HCT116 (cell line): ENCODE results near the gene IP6K2. TPM values are rescaled to one million over a fixed set of nuclear protein-coding genes. Genes with fewer than 3 reads are reported as not detected.

Source experiments
- ATAC-seq: fragments of 200-7000 bp; cut with Tn5 transposase; 2 replicates; pipeline ENCODE4 v1.9.1; 2020; ENCODE audit warnings: mild to moderate bottlenecking, moderate library complexity
- BruUV-seq: library from RNA; stranded (reverse); fragments of 400-500 nt; replicated peaks from 2 replicates; lab custom pipeline; 2021; lab: Mats Ljungman, UMichigan
- CTCF ChIA-PET: fragments of 300-600 bp; sonication (Branson Sonifier 250); formaldehyde crosslinking; loops from one replicate; lab custom pipeline; 2021; ENCODE audit warnings: antibody characterized with exemption; lab: Charles Lee
- POLR2A ChIA-PET: fragments of 300-600, 350-600 bp; sonication (Branson Sonifier 250); formaldehyde crosslinking; loops from one replicate; lab custom pipeline; 2021; ENCODE audit warnings: antibody characterized with exemption; lab: Charles Lee
- RAD21 ChIA-PET, 2 experiments: fragments of 300-600 bp; sonication (Branson Sonifier 250); formaldehyde crosslinking; loops; one replicate each; lab custom pipeline; 2023; ENCODE audit warnings: low total read pairs in 2 of 2; ENCODE audit not compliant: uncharacterized antibody in 2 of 2, unreplicated experiment in 2 of 2, low non-redundant PET in 1 of 2; lab: Charles Lee
- DNase-seq: peaks from one replicate; pipeline ENCODE4 v3.0.0-alpha.2; 2010; ENCODE audit warnings: low read depth, low spot score
- H2AFZ ChIP-seq: fragments of 200-600 bp; shearing (Covaris generic), sonication (generic); 2 replicates; pipeline ENCODE4 v1.6.1; 2017; ENCODE audit warnings: low read depth, mixed run types, mixed read lengths, antibody characterized with exemption, low read length; ENCODE audit not compliant: poor library complexity, severe bottlenecking
- H3K27ac ChIP-seq: 2 replicates; pipeline ENCODE4 v1.5.1; 2012; ENCODE audit warnings: low read depth, low read length
- H3K27me3 ChIP-seq: fragments of 200-600 bp; sonication (generic); 2 replicates; pipeline ENCODE4 v1.6.1; 2016; ENCODE audit warnings: mixed run types, low read length, mixed read lengths; ENCODE audit not compliant: insufficient read depth
- H3K36me3 ChIP-seq, 2 experiments: fragments of 200-500 bp in 1 of 2; fragments of 200-600 bp in 1 of 2; sonication (Bioruptor generic) in 1 of 2; sonication (generic) in 1 of 2; 2 replicates each; pipeline versions ENCODE4 v1.5.1 to v1.6.1; 2014 to 2016; ENCODE audit warnings: low read length in 2 of 2, inconsistent platforms in 1 of 2, mixed read lengths in 1 of 2, mixed run types in 1 of 2; ENCODE audit not compliant: insufficient read depth in 2 of 2, control insufficient read depth in 1 of 2
- H3K4me1 ChIP-seq, 2 experiments: fragments of 200-600 bp in 1 of 2; sonication (generic) in 1 of 2; 2 replicates each; pipeline versions ENCODE4 v1.5.1 to v1.6.1; 2012 to 2017; ENCODE audit warnings: low read length in 2 of 2, inconsistent platforms in 1 of 2, mild to moderate bottlenecking in 1 of 2, mixed read lengths in 1 of 2, mixed run types in 1 of 2, moderate library complexity in 1 of 2; ENCODE audit not compliant: insufficient read depth in 2 of 2, control insufficient read depth in 1 of 2
- H3K4me2 ChIP-seq: fragments of 200-600 bp; sonication (generic); 2 replicates; pipeline ENCODE4 v1.6.1; 2017; ENCODE audit warnings: mixed run types, low read length, mixed read lengths
- H3K4me3 ChIP-seq, 2 experiments: fragments of 200-600 bp in 1 of 2; sonication (generic) in 1 of 2; replicated peaks in 1 of 2; 2 replicates each; pipeline ENCODE4 v1.5.1; 2011 to 2016; ENCODE audit warnings: low read length in 2 of 2, control low read depth in 1 of 2, low read depth in 1 of 2, mild to moderate bottlenecking in 1 of 2, mixed read lengths in 1 of 2, mixed run types in 1 of 2
- H3K79me2 ChIP-seq: fragments of 200-600 bp; sonication (generic); 2 replicates; pipeline ENCODE4 v1.6.1; 2017; ENCODE audit warnings: mild to moderate bottlenecking, mixed run types, low read length, moderate library complexity, mixed read lengths; ENCODE audit not compliant: insufficient read depth
- H3K9ac ChIP-seq: fragments of 200-600 bp; sonication (generic); 2 replicates; pipeline ENCODE4 v1.6.1; 2016; ENCODE audit warnings: low read length, mixed read lengths
- H3K9me2 ChIP-seq: fragments of 200-600 bp; sonication (generic), shearing (Covaris generic); 2 replicates; pipeline ENCODE4 v1.6.1; 2017; ENCODE audit warnings: mixed run types, mild to moderate bottlenecking, moderate library complexity; ENCODE audit not compliant: insufficient read depth
- H3K9me3 ChIP-seq, 2 experiments: fragments of 200-500 bp in 1 of 2; fragments of 200-600 bp in 1 of 2; sonication (Bioruptor generic) in 1 of 2; sonication (generic) in 1 of 2; 2 replicates each; pipeline ENCODE4 v1.6.1; 2014 to 2017; ENCODE audit warnings: low read length in 2 of 2, mixed read lengths in 2 of 2, inconsistent platforms in 1 of 2, low read depth in 1 of 2, mild to moderate bottlenecking in 1 of 2, mixed run types in 1 of 2, moderate library complexity in 1 of 2; ENCODE audit not compliant: control insufficient read depth in 1 of 2, insufficient read depth in 1 of 2
- H4K20me1 ChIP-seq: fragments of 200-600 bp; sonication (generic), shearing (Covaris generic); 2 replicates; pipeline ENCODE4 v1.6.1; 2017; ENCODE audit warnings: mixed run types, mild to moderate bottlenecking, moderate library complexity; ENCODE audit not compliant: insufficient read depth
- CEBPB ChIP-seq: IDR thresholded peaks from 2 replicates; pipeline ENCODE4 v1.6.1; 2012; ENCODE audit warnings: low read depth
- EGR1 ChIP-seq: IDR thresholded peaks from 2 replicates; pipeline ENCODE4 v1.6.1; 2012; ENCODE audit warnings: low read depth
- EZH2 ChIP-seq: fragments of 200-600 bp; sonication (generic); IDR thresholded peaks from 2 replicates; pipeline ENCODE4 v1.6.1; 2017; ENCODE audit warnings: antibody characterized with exemption, mixed run types
- FOSL1 ChIP-seq: IDR thresholded peaks from 2 replicates; pipeline ENCODE4 v1.6.1; 2012; ENCODE audit warnings: low read depth
- JUND ChIP-seq: IDR thresholded peaks from 2 replicates; pipeline ENCODE4 v1.6.1; 2012
- POLR2A ChIP-seq: IDR thresholded peaks from 2 replicates; pipeline ENCODE4 v1.7.0; 2011; ENCODE audit warnings: borderline replicate concordance; ENCODE audit not compliant: insufficient read depth, insufficient read length; ENCODE audit errors: extremely low read depth
- RAD21 ChIP-seq: IDR thresholded peaks from 2 replicates; pipeline ENCODE4 v1.6.1; 2012; ENCODE audit warnings: low read depth, mild to moderate bottlenecking
- SIN3A ChIP-seq: IDR thresholded peaks from 2 replicates; pipeline ENCODE4 v1.6.1; 2012; ENCODE audit warnings: low read depth
- SP1 ChIP-seq: IDR thresholded peaks from 2 replicates; pipeline ENCODE4 v1.6.1; 2012; ENCODE audit warnings: low read depth
- SRF ChIP-seq: IDR thresholded peaks from 2 replicates; pipeline ENCODE4 v1.6.1; 2012; ENCODE audit warnings: low read depth
- TCF7L2 ChIP-seq: IDR thresholded peaks from 2 replicates; pipeline ENCODE4 v1.7.0; 2011; ENCODE audit warnings: borderline replicate concordance, inconsistent platforms; ENCODE audit not compliant: insufficient read depth, insufficient read length; ENCODE audit errors: extremely low read depth
- ZFX ChIP-seq: fragments of 450-650 bp; IDR thresholded peaks from 2 replicates; pipeline ENCODE4 v1.6.1; 2017
- ZNF274 ChIP-seq: fragments of 200-500 bp; sonication (Bioruptor generic); IDR thresholded peaks from 2 replicates; pipeline ENCODE4 v1.6.1; 2014; ENCODE audit warnings: mild to moderate bottlenecking, low read depth, low read length, inconsistent platforms
- intact Hi-C: fragments of 100-400 bp; cut with micrococcal nuclease; formaldehyde crosslinking; loops from 2 replicates; pipeline ENCODE4 v1.10.0; 2022
- total RNA-seq: library from RNA; stranded (reverse); gene quantifications from one replicate; pipeline ENCODE4 v1.2.1, GENCODE V29; 2021; ENCODE audit not compliant: unreplicated experiment
- TF ChIP-seq, protein P1 (sequence below): IDR thresholded peaks from 2 replicates; pipeline ENCODE4 v1.6.1; 2012
- TF ChIP-seq, protein P2 (sequence below), 3 experiments: fragments of 200-600 bp in 1 of 3; sonication (generic) in 1 of 3; IDR thresholded peaks in 2 of 3; conservative IDR thresholded peaks in 1 of 3; 2 replicates each; pipeline ENCODE4 v1.5.1; 2012 to 2017; ENCODE audit warnings: low read depth in 2 of 3, low read length in 2 of 3, antibody characterized with exemption in 1 of 3, borderline replicate concordance in 1 of 3, control low read depth in 1 of 3, mild to moderate bottlenecking in 1 of 3, mixed read lengths in 1 of 3, mixed run types in 1 of 3, moderate library complexity in 1 of 3; ENCODE audit not compliant: insufficient read depth in 1 of 3

Gene IP6K2
- total RNA-seq, 1 experiment from 2014 or later, result 89.5 TPM

DNA sequence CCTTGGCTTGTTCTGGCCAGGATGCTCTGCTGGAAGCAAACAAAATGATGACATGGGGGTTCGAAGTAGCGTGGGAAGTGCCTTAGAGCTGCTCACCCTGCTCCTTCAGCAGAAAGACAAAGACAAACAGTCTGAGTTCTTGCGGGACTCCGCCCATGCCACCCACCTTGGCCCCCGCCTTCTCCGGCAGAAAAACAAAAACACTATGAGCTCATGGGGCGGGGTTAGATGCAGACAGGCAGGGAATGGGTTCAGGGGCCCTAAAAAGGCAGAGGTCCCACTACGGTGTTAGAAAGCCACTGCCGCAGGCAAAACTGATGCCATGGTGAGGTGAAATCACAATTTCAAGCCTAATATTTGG, 21.6 kb downstream of the IP6K2 start:
- no TSS peak for BruUV-seq
- Histone ChIP-seq H3K36me3 (peaks cover 53 to 56% of the 10 kb centered on the region in 2 experiments), H3K79me2 (peaks cover 90% of the 10 kb centered on the region), H3K27ac (peak overlapping the region; percentile 73), H3K4me2 (peak overlapping the region; percentile 83), H4K20me1 (peaks cover 19% of the 10 kb centered on the region; the same call in 1 of the 2 replicates), H3K27me3 (no peaks in the 10 kb centered on the region), H3K4me3 (peak overlapping the region in 1 of 2 experiments; percentile 38; a peak in 2 of 4 replicates), H3K9me2 (no peaks in the 10 kb centered on the region), H2AFZ (no peak overlapping the region), H3K4me1 (peaks cover 26 to 38% of the 10 kb centered on the region in 2 experiments), H3K9ac (peak overlapping the region; percentile 60), H3K9me3 (no peaks in the 10 kb centered on the region)
- intact Hi-C loops, result no loop called here
- CTCF ChIA-PET, result interaction anchor here (1.4 kb wide), 1 partner anchor 9 kb away, joined by 8 read pairs; the partner anchor contains the start of gene NCKIPSD
- RAD21 ChIA-PET, result no interaction called here
- DNase-seq, result no peak
- TF ChIP-seq, protein P1, sequence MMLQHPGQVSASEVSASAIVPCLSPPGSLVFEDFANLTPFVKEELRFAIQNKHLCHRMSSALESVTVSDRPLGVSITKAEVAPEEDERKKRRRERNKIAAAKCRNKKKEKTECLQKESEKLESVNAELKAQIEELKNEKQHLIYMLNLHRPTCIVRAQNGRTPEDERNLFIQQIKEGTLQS, result no peak
- POLR2A ChIA-PET, result no interaction called here
- ATAC-seq, result peak; percentile 48

DNA sequence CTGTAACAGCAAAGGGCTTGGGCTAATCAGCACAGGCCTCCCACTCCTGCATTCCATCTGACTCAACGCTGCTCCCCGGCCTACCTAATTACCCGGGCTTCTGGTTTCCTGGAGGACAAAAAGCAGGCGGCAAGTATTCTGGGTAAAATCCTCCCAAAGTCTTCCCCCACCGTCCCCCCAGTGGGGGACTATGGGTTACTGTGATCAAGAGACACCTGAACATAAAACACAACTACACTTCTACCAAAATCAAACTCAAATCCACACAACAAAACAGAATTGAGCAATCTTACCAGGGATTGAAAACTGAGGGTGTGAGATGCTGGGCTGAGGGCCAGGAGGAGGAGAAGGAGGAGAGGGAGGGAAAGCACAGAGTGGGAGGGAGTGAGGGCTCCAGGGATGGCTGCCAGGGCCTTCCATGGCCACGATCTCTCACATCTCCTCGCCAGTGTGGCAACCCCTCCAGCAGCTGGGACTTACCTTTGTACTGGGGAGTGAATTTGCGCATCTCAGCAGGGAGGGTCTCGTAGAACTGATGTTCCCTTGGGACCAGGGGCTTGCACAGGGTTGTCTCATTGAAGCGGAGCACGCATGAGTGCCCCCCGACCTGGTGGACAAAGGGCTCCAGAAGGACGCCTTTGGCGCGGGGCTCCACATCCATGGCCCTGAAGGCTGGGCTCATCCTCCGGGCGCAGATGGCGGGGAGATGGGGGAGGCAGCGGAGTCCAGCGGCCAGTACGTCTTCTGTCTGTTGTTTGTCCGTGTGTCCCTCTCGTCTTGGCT, 22.2 kb downstream of the IP6K2 start:
- no TSS peak for BruUV-seq
- no peaks in the 10 kb centered on the region for H3K9me3 ChIP-seq
- peak overlapping the region; percentile 60 for H3K9ac ChIP-seq
- H3K27me3 ChIP-seq, result no peaks in the 10 kb centered on the region
- intact Hi-C loops, result no loop called here
- peak overlapping the region; percentile 83 for H3K4me2 ChIP-seq
- DNase-seq, result peak; percentile 32
- POLR2A ChIA-PET, result no interaction called here
- H3K4me1 ChIP-seq, result peaks cover 26 to 38% of the 10 kb centered on the region in 2 experiments
- no peaks in the 10 kb centered on the region for H3K9me2 ChIP-seq
- peaks cover 19% of the 10 kb centered on the region; the same call in 1 of the 2 replicates for H4K20me1 ChIP-seq
- ATAC-seq, result peak; percentile 81
- H2AFZ ChIP-seq, result no peak overlapping the region
- H3K4me3 ChIP-seq, result peak overlapping the region in 1 of 2 experiments; percentile 38; a peak in 3 of 4 replicates
- peaks cover 84% of the 10 kb centered on the region for H3K79me2 ChIP-seq
- peak overlapping the region; percentile 73 for H3K27ac ChIP-seq
- CTCF ChIA-PET, result interaction anchor here (1.4 kb wide), 1 partner anchor 9 kb away, joined by 8 read pairs; the partner anchor contains the start of gene NCKIPSD
- peaks cover 54 to 59% of the 10 kb centered on the region in 2 experiments for H3K36me3 ChIP-seq
- RAD21 ChIA-PET, result no interaction called here
- peak; percentile 59; the same call in 1 of the 2 replicates for TF ChIP-seq EGR1
- TF ChIP-seq CEBPB, result peak; percentile 75
- peak; percentile 45; the same call in 1 of the 2 replicates for TF ChIP-seq FOSL1
- no peak for TF ChIP-seq ZFX
- TF ChIP-seq EZH2, result no peak
- TF ChIP-seq, protein P1, result no peak
- no peak for TF ChIP-seq SRF
- no peak for TF ChIP-seq SIN3A
- no peak for TF ChIP-seq POLR2A
- TF ChIP-seq, protein P2, sequence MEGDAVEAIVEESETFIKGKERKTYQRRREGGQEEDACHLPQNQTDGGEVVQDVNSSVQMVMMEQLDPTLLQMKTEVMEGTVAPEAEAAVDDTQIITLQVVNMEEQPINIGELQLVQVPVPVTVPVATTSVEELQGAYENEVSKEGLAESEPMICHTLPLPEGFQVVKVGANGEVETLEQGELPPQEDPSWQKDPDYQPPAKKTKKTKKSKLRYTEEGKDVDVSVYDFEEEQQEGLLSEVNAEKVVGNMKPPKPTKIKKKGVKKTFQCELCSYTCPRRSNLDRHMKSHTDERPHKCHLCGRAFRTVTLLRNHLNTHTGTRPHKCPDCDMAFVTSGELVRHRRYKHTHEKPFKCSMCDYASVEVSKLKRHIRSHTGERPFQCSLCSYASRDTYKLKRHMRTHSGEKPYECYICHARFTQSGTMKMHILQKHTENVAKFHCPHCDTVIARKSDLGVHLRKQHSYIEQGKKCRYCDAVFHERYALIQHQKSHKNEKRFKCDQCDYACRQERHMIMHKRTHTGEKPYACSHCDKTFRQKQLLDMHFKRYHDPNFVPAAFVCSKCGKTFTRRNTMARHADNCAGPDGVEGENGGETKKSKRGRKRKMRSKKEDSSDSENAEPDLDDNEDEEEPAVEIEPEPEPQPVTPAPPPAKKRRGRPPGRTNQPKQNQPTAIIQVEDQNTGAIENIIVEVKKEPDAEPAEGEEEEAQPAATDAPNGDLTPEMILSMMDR (IDR thresholded peaks at IDR 0.05 in 2 of 3, conservative IDR thresholded peaks at IDR 0.05 in 1 of 3; ENCODE audit: borderline replicate concordance in 1 of 3, insufficient read depth in 1 of 3, low read depth in 2 of 3, low read length in 2 of 3), result no peak
- TF ChIP-seq TCF7L2, result no peak
- no peak for TF ChIP-seq ZNF274
- no peak for TF ChIP-seq RAD21
- 0 out of 2 replicates have a peak, but pooled peaks have one; percentile 14 for TF ChIP-seq SP1
- 0 out of 2 replicates have a peak, but pooled peaks have one; percentile 16 for TF ChIP-seq JUND
